ENCODE results near the gene PTGR3.

DNA sequence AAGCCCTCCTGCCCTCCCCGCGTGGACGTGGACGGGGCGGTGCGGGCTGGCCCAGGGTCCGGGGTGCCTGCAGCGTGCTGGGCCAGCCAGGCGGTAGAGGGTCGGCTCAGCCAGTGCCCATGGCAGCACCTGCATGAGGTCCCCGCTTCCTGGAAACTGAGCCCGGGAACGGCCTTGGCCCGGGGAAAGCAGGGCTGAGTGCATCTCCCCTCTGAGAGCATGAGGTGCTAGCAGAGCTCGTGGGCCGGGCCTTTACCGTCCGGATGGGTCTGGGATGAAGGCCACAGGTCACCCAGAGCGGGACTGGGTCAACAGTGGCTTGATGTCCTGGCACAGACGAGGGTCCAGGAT is 41.5 kb upstream of the PTGR3 start:
- TF ChIP-seq CTCF (IDR thresholded peaks at IDR 0.05; ENCODE audit: low read depth, low read length) (no peak), MYC (IDR thresholded peaks at IDR 0.05; ENCODE audit: low read depth, low read length) (no peak), MAX (IDR thresholded peaks at IDR 0.05; ENCODE audit: low read depth, low read length) (no peak)
